GM12873 (cell line): Measurements from ENCODE around the gene RNPEP.

Experiments
- TF ChIP-seq, protein P1 (sequence below): IDR thresholded peaks from 2 replicates; pipeline ENCODE4 v1.5.1; 2012; ENCODE audit warnings: low read depth, mild to moderate bottlenecking, moderate library complexity, low read length, control low read depth; ENCODE audit not compliant: insufficient read depth; ENCODE audit errors: missing control alignments

Gene RNPEP

DNA sequence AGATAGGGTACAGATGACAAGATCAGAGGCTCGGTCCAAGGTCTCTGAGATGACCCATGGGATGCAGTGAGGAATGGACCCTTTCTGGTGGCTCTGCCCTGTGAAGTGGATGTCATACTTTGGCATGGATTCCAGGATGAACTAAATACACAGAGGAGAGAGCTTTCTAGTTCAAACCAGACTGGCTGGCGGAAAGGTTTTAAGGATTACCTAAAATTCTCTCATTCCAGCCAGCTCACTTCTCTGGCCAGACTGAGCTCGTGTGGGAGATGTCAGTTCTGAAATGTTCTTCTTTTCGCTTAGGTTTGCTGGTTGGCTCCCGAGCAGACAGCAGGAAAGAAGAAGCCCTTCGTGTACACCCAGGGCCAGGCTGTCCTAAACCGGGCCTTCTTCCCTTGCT lies 6.2 kb downstream of the RNPEP start:
- TF ChIP-seq, protein P1, sequence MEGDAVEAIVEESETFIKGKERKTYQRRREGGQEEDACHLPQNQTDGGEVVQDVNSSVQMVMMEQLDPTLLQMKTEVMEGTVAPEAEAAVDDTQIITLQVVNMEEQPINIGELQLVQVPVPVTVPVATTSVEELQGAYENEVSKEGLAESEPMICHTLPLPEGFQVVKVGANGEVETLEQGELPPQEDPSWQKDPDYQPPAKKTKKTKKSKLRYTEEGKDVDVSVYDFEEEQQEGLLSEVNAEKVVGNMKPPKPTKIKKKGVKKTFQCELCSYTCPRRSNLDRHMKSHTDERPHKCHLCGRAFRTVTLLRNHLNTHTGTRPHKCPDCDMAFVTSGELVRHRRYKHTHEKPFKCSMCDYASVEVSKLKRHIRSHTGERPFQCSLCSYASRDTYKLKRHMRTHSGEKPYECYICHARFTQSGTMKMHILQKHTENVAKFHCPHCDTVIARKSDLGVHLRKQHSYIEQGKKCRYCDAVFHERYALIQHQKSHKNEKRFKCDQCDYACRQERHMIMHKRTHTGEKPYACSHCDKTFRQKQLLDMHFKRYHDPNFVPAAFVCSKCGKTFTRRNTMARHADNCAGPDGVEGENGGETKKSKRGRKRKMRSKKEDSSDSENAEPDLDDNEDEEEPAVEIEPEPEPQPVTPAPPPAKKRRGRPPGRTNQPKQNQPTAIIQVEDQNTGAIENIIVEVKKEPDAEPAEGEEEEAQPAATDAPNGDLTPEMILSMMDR: no peak

DNA sequence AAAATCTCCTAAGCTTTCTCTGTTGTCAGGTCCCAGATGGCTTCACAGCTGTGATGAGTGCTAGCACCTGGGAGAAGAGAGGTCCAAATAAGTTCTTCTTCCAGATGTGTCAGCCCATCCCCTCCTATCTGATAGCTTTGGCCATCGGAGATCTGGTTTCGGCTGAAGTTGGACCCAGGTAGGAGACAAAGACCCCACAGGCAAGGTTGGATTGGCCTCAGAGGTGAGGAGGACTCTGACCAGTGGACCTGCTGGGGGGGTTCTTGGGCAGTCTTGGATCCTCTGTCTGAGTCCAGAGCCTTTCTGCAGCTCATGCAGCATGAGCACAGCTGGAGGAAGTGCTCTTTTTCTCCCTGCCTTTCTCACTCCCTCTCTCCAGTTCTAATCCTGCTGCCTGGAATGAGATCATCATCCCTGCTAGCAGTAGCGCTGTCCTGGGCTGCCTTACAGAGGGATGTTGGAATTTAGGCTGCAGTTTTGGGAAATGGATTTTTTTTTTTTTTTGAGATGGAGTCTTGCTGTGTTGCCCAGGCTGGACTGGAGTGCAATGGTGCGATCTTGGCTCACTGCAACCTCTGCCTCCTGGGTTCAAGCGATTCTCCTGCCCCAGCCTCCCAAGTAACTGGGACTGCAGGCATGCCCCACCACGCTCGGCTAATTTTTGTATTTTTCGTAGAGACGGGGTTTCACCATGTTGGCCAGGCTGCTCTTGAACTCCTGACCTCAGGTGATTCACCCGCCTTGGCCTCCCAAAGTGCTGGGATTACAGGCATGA lies 7.1 kb downstream of the RNPEP start:
- TF ChIP-seq, protein P1: no peak

DNA sequence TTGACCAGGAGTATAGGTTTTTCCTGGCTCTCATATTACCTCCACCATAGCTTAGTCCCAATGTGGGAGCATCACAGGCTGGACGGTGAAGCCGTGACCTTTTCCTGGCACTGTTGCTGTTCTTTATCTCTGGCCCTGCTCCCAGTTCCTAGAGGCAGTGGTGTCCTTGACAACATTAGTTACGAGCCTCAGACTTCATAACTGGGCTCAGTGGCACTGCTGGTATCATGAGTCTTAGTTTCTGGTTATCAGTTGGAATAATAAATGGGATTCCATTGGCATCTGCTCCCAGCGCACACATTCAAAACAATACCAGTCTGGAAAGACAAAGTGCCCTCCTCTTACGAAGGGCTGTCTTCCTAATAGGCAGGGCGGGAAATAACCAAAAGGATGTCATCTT lies 8.0 kb downstream of the RNPEP start:
- TF ChIP-seq, protein P1: no peak

- TF ChIP-seq, protein P1: peak; percentile 82
These were observed 17.3 kb downstream of the RNPEP start for GRCh38 chr1:201999625-202000238.

- TF ChIP-seq, protein P1: no peak
These were observed 20.1 kb downstream of the RNPEP start for GRCh38 chr1:202002507-202002906.

DNA sequence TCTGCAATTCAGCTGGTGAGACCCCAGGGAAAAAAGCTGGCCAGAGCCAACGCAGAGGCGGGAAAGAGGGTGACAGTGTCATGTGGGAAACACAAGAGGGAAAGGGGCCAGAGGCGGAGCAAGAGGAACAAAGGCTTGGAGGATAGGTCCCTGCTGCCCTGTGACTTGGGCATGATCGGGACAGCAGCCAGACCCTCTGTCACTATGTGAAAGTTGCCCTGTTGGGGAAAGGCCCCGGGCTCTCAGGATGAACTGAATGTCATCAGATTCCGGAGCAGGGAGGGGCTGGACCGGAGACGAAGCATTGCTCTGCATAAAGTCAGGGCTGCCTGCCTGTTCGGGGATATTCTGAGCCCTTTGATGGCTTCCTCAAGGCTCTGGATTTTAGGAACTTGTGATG lies 22.3 kb downstream of the RNPEP start:
- TF ChIP-seq, protein P1: no peak

DNA sequence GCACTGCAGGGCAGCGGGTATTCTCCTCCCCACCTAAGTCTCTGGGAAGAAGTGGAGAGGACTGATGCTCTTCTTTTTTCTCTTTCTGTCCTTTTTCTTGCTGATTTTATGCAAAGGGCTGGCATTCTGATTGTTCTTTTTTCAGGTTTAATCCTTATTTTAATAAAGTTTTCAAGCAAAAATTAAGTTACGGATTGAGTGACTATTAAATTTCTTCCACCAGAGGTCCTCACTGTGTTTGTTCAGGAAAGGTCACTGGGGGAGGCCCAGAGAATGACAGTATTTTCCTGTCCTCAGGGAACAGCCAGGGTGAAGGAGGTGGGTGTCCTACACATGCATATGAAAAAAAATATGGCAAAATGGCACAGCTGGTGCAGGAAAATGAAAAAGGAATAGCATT lies 23.5 kb downstream of the RNPEP start:
- TF ChIP-seq, protein P1: no peak
